ENCODE data around the gene AVPI1.

AVPI1 gene

GRCh38 chr10:97686962-97687784 lies at the start of gene AVPI1 (continued):
- no peak for TF ChIP-seq ZNF155 (tag by site-specific recombination; IDR thresholded peaks at IDR 0.05)
- TF ChIP-seq ZNF112 (tag by site-specific recombination; IDR thresholded peaks at IDR 0.05): no peak
- peak; percentile 57 for TF ChIP-seq ZNF596 (tag by site-specific recombination; IDR thresholded peaks at IDR 0.05)
- peak; percentile 87 for TF ChIP-seq ZBTB17 (tag by site-specific recombination; IDR thresholded peaks at IDR 0.05)
- no peak for TF ChIP-seq TCF7L2 (IDR thresholded peaks at IDR 0.05; ENCODE audit: borderline replicate concordance, low read depth, low read length)
- peak; percentile 99 for TF ChIP-seq ZBTB1 (tag by site-specific recombination; IDR thresholded peaks at IDR 0.05)
- TF ChIP-seq ZNF248 (tag by site-specific recombination; IDR thresholded peaks at IDR 0.05): no peak
- TF ChIP-seq YY1 (tag by site-specific recombination; IDR thresholded peaks at IDR 0.05): no peak
- peak; percentile 94 for TF ChIP-seq ZBTB44 (tag by site-specific recombination; IDR thresholded peaks at IDR 0.05)
- TF ChIP-seq ZNF645 (tag by site-specific recombination; IDR thresholded peaks at IDR 0.05): no peak
- no peak for TF ChIP-seq ZNF549 (tag by site-specific recombination; IDR thresholded peaks at IDR 0.05)
- TF ChIP-seq ZNF37A (tag by site-specific recombination; IDR thresholded peaks at IDR 0.05): no peak
- TF ChIP-seq ZNF76 (tag by site-specific recombination; IDR thresholded peaks at IDR 0.05; ENCODE audit: borderline replicate concordance, low read depth): peak; percentile 81; the same call in 1 of the 2 replicates
- TF ChIP-seq ZNF211 (tag by site-specific recombination; IDR thresholded peaks at IDR 0.05; ENCODE audit: low read depth): no peak
- TF ChIP-seq ZNF561 (tag by site-specific recombination; IDR thresholded peaks at IDR 0.05; ENCODE audit: borderline replicate concordance): peak; percentile 91
- TF ChIP-seq OVOL3 (tag by site-specific recombination; IDR thresholded peaks at IDR 0.05): 0 out of 2 replicates have a peak, but pooled peaks have one; percentile 56
- peak; percentile 99 for TF ChIP-seq ZXDB (tag by site-specific recombination; IDR thresholded peaks at IDR 0.05)
- peak; percentile 76 for TF ChIP-seq ZNF24 (tag by site-specific recombination; IDR thresholded peaks at IDR 0.05)
- TF ChIP-seq ZNF48 (tag by site-specific recombination; IDR thresholded peaks at IDR 0.05): no peak
- TF ChIP-seq ZNF624 (tag by site-specific recombination; IDR thresholded peaks at IDR 0.05): no peak
- TF ChIP-seq KLF9 (tag by site-specific recombination; IDR thresholded peaks at IDR 0.05; ENCODE audit: low read depth): peak; percentile 100
- no peak for TF ChIP-seq ZNF433 (tag by site-specific recombination; IDR thresholded peaks at IDR 0.05; ENCODE audit: low read depth)
- TF ChIP-seq ZNF354C (tag by site-specific recombination; IDR thresholded peaks at IDR 0.05; ENCODE audit: borderline replicate concordance, low read depth): no peak
- no peak for TF ChIP-seq CTCF (tag by site-specific recombination; IDR thresholded peaks at IDR 0.05)
- peak; percentile 55; the same call in 1 of the 2 replicates for TF ChIP-seq ZNF449 (tag by site-specific recombination; IDR thresholded peaks at IDR 0.05)
- TF ChIP-seq INSM2 (tag by site-specific recombination; IDR thresholded peaks at IDR 0.05): peak; percentile 95
- no peak for TF ChIP-seq ZNF274 (IDR thresholded peaks at IDR 0.05; ENCODE audit: low read length)
- TF ChIP-seq ZNF274 (tag by site-specific recombination; IDR thresholded peaks at IDR 0.05; ENCODE audit: borderline replicate concordance): no peak
- TF ChIP-seq REPIN1 (tag by site-specific recombination; IDR thresholded peaks at IDR 0.05; ENCODE audit: low read depth): 0 out of 2 replicates have a peak, but pooled peaks have one; percentile 48
- no peak for TF ChIP-seq ELK4 (IDR thresholded peaks at IDR 0.05; ENCODE audit: borderline replicate concordance, low read depth, low read length)
- TF ChIP-seq ZNF843 (tag by site-specific recombination; IDR thresholded peaks at IDR 0.05): peak; percentile 84
- TF ChIP-seq ZNF23 (tag by site-specific recombination; IDR thresholded peaks at IDR 0.05; ENCODE audit: borderline replicate concordance): no peak

All from HEK293 (cell line).